Thymus (tissue), 11 donors: ENCODE data around the gene BIRC2. TPM values are rescaled to one million over a fixed set of nuclear protein-coding genes. Genes with fewer than 3 reads are reported as not detected.

Source experiments
- DNase-seq, 9 donors: peaks; one replicate each; pipeline ENCODE4 v3.0.0-alpha.2; 2013; ENCODE audit warnings: low spot score in 9 of 9, low read depth in 6 of 9, missing footprints in 1 of 9
- H3K27ac ChIP-seq, 2 donors: one replicate each; pipeline ENCODE4 v1.5.1; 2013; ENCODE audit warnings: control low read depth in 1 of 2, low read depth in 1 of 2, low read length in 1 of 2, mild to moderate bottlenecking in 1 of 2, moderate library complexity in 1 of 2
- H3K27me3 ChIP-seq, 2 donors: one replicate each; pipeline ENCODE4 v1.5.1; 2013; ENCODE audit warnings: low read length in 1 of 2; ENCODE audit not compliant: control insufficient read depth in 2 of 2, insufficient read depth in 1 of 2
- H3K36me3 ChIP-seq, 2 donors: one replicate each; pipeline ENCODE4 v1.5.1; 2013; ENCODE audit warnings: low read length in 1 of 2, mild to moderate bottlenecking in 1 of 2, moderate library complexity in 1 of 2; ENCODE audit not compliant: control insufficient read depth in 2 of 2, insufficient read depth in 2 of 2
- H3K4me1 ChIP-seq, 2 donors: one replicate each; pipeline ENCODE4 v1.5.1; 2013; ENCODE audit warnings: low read length in 2 of 2; ENCODE audit not compliant: control insufficient read depth in 2 of 2, insufficient read depth in 2 of 2
- H3K4me3 ChIP-seq, 2 donors: one replicate each; pipeline ENCODE4 v1.5.1; 2013; ENCODE audit warnings: low read length in 2 of 2, control low read depth in 1 of 2, mild to moderate bottlenecking in 1 of 2
- H3K9me3 ChIP-seq, 2 donors: one replicate each; pipeline ENCODE4 v1.5.1; 2013; ENCODE audit warnings: low read length in 1 of 2, mild to moderate bottlenecking in 1 of 2; ENCODE audit not compliant: control insufficient read depth in 2 of 2, insufficient read depth in 1 of 2
- WGBS: extraction: QIAGEN DNeasy Blood & Tissue Kit; methylation state at CpG from one replicate; pipeline ENCODE4 v1.1.7; 2013; 5-methylcytosine and 5-hydroxymethylcytosine counted together
- polyA plus RNA-seq: library from polyadenylated mRNA; stranded (reverse); fragments of 200-250 nt; gene quantifications from one replicate; pipeline ENCODE4 v1.2.3, GENCODE V29; 2013
- total RNA-seq: library from RNA; stranded (reverse); fragments of 120-200 nt; gene quantifications from one replicate; pipeline ENCODE4 v1.2.4, GENCODE V29; 2013
- donor health status: healthy.

BIRC2 gene
- total and polyA plus RNA-seq, 2 donors: 95.9 to 127 TPM

DNA sequence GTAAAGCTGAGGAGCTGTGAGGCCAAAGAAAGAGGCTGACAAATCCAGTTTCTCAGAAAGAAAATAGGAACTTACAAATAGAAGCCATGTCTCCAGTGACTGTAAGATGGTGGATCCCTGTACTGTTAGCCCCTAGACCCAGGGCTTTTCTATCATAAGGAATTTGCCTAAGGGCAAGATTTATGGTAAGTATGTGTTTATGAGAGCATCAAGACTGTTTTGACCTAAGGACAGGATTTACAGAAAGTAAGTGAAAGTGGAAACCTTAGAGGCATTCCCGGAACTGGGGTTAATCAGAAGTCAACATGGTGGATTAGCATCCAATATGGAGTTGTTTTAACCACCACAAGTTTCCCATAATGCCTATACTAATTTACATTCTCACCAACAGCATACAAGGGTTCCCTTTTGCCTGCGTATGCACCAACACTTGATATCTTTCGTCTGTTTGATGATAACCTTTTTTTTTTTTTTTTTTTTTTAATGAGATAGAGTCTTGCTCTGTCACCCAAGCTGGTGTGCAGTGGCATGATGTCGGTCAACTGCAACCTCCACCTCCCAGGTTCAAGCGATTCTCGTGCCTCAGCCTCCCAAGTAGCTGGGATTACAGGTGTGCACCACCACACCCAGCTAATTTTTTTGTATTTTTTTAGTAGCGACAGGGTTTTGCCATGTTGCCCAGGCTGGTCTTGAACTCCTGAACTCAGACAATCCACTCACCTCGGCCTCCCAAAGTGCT lies 40.2 kb downstream of the BIRC2 start:
- no peak for DNase-seq
- 94% methylated on average over 8 of the region's 8 CpGs for WGBS
- H3K4me1 ChIP-seq: peaks cover 0 to 13% of the 10 kb centered on the region in 2 donors
- H3K36me3 ChIP-seq: peaks cover 36 to 61% of the 10 kb centered on the region in 2 donors
- no peaks in the 10 kb centered on the region for H3K27me3 ChIP-seq
- no peak overlapping the region for H3K27ac ChIP-seq
- H3K9me3 ChIP-seq: no peaks in the 10 kb centered on the region
- no peak overlapping the region for H3K4me3 ChIP-seq

DNA sequence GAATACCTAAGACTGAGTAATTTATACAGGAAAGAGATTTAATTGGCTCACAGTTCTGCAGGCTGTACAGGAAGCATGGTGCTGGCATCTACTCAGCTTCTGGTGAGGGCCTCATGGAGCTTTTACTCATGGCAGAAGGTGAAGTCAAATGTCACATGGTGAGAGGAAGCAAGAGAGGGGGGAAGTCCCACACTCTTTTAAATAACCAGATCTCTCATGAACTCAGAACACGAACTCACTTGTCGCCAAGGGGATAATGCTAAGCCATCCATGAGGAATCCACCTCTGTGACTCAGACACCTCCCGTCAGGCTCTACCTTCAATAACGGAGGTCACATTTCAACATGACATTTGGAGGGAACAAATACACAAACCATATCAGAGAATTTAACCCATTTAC lies 42.2 kb downstream of the BIRC2 start:
- no peak for DNase-seq
- no peak overlapping the region for H3K27ac ChIP-seq
- 95% methylated on average over 4 of the region's 4 CpGs for WGBS
- H3K9me3 ChIP-seq: no peaks in the 10 kb centered on the region
- H3K27me3 ChIP-seq: no peaks in the 10 kb centered on the region
- peaks cover 50 to 68% of the 10 kb centered on the region in 2 donors for H3K36me3 ChIP-seq
- H3K4me1 ChIP-seq: peaks cover 0 to 12% of the 10 kb centered on the region in 2 donors
- H3K4me3 ChIP-seq: no peak overlapping the region

DNA sequence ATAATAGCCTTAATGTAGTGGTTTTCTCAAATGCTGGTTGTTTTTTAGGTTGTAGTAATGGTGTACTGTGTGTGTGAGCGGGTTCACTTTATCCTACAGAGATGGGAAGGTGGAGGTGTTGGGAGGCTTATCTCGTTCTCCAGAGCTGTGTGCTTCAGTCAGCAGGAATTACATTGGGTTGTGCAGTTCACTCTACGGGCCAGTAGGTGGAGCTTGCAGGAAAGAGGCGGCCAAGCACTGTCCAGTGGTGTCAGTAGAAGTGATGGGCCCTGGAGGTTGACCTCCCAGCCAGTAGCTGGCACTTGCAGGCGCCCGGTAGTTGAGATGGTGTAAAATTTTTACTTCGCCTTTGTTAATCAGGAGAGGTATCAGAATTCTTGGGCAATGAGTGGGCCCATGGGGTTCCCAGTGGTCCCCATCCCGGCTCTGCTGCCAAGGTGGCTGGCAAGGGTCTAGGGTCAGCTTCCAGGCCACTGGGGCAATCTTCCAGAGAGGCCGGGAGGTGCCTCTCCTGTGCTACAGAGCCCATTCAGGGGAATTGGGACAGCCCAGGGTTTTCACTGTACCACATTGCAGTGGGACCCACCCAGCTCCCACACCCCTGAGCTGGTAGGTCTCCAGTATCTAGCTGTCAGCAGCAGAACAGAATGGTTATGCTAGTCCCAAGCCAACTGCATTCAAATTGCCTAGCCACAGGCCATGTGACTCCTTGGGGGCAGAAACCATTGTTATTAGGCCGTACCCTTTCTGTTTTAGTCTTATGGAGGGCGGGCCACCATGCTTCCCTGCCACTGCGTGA lies 43.9 kb downstream of the BIRC2 start:
- 77% methylated on average over 12 of the region's 12 CpGs for WGBS
- no peaks in the 10 kb centered on the region for H3K4me1 ChIP-seq

DNA sequence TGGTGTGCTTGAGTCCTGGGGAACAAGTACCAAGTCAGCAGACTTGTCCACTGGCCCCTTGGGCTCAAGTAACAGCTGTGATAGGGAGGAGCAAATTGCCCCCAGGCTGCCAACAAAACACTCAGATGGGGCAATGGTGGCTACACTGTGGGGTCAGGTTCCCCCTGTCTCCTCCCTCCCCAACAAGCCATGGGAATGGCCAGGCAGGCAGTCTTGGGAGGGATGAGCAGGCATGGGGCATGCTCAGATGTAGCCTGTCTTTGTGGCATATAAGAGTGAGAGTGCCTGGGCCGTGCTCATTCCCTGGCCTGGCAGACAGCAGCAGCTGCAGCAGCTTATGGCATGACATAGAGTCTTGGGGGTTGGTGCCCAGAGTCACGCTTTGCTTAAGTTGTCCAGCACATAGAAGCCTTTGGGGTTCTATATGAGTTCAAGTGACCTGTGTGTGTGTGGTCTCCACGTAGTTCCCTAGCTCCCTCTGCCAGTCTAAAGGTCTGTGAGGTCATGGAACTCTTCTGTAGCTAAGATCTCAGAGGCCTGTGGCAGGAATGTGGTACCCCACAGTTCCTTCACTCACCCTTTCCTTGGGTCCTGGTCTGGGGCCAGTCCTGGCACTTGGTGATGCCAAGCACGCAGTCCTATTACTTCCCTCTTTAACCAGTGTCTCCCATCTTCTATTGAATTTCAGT lies 44.7 kb downstream of the BIRC2 start:
- Histone ChIP-seq H3K4me1 (no peaks in the 10 kb centered on the region), H3K4me3 (no peak overlapping the region), H3K27ac (no peak overlapping the region), H3K36me3 (peaks cover 48 to 74% of the 10 kb centered on the region in 2 donors), H3K27me3 (no peaks in the 10 kb centered on the region), H3K9me3 (no peaks in the 10 kb centered on the region)
- WGBS: 98% methylated on average over 4 of the region's 4 CpGs
- no peak for DNase-seq

More for the DNA sequence above, 43.9 kb downstream of the BIRC2 start:
- peaks cover 45 to 70% of the 10 kb centered on the region in 2 donors for H3K36me3 ChIP-seq
- H3K27ac ChIP-seq: no peak overlapping the region
- DNase-seq: peak in 5 of 9 donors; percentile 23 to 60 (median 31)
- H3K27me3 ChIP-seq: no peaks in the 10 kb centered on the region
- no peak overlapping the region for H3K4me3 ChIP-seq
- no peaks in the 10 kb centered on the region for H3K9me3 ChIP-seq

DNA sequence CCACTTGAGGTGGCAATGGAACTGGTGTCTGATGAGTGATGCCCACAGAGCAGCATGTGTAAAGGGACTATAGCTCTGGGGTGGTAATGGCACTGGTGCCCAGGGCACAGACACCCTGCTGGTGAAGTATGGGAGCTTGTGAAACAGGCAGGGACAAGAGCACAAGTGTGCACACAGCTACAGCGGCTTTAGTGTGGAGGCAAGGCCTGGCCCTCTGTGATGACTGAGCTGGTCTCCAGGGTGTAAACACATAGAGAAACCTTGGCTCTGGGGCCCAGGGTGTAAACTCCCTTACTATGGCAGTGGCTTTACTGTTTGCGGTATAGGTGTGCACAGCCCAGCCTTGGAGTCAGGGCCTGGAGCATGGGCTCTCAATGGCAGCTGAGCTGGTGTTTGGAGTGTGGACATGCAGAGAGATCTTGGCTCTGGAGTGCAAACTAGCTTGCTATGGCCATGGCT lies 46.3 kb downstream of the BIRC2 start:
- H3K4me3 ChIP-seq: no peak overlapping the region
- no peak for DNase-seq
- no peak overlapping the region for H3K27ac ChIP-seq
- no peaks in the 10 kb centered on the region for H3K4me1 ChIP-seq
- WGBS: 99% methylated on average over 2 of the region's 2 CpGs
- no peaks in the 10 kb centered on the region for H3K9me3 ChIP-seq
- H3K27me3 ChIP-seq: no peaks in the 10 kb centered on the region
- H3K36me3 ChIP-seq: peaks cover 40 to 71% of the 10 kb centered on the region in 2 donors

DNA sequence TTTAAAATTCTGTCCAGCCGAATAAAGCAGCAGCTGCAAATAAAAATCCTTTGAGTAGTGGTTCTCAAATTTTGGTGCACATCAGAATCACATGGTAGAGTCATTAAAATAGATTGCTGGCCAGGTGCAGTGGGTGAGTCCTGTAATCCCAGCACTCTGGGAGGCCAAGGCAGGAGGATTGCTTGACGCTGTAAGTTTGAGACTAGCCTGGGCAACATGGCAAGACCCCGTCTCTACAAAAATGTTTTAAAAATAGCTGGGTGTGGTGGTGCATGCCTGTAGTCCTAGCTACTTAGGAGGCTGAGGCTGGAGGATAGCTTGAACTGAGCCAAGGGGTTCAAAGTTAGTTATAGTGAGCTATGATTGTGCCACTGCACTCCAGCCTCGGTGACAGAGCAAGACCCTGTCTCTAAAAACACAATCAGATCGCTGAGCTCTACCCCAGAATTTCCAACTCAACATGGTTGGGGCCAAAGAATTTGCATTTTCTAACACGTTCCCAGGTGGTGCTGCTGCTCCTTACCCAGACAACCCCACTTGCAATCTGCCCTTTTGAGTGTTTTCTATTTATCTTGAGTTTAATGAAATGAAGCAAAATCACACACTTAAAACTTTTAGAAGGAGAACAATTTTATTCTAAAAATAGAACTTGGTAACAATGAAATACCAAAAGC lies 48.8 kb downstream of the BIRC2 start:
- peak overlapping the region in 1 of 2 donors; percentile 11 for H3K27ac ChIP-seq
- WGBS: 97% methylated on average over 6 of the region's 6 CpGs
- no peak for DNase-seq
- H3K4me1 ChIP-seq: no peaks in the 10 kb centered on the region
- no peak overlapping the region for H3K4me3 ChIP-seq
- H3K27me3 ChIP-seq: no peaks in the 10 kb centered on the region
- H3K36me3 ChIP-seq: peaks cover 38 to 78% of the 10 kb centered on the region in 2 donors
- no peaks in the 10 kb centered on the region for H3K9me3 ChIP-seq

DNA sequence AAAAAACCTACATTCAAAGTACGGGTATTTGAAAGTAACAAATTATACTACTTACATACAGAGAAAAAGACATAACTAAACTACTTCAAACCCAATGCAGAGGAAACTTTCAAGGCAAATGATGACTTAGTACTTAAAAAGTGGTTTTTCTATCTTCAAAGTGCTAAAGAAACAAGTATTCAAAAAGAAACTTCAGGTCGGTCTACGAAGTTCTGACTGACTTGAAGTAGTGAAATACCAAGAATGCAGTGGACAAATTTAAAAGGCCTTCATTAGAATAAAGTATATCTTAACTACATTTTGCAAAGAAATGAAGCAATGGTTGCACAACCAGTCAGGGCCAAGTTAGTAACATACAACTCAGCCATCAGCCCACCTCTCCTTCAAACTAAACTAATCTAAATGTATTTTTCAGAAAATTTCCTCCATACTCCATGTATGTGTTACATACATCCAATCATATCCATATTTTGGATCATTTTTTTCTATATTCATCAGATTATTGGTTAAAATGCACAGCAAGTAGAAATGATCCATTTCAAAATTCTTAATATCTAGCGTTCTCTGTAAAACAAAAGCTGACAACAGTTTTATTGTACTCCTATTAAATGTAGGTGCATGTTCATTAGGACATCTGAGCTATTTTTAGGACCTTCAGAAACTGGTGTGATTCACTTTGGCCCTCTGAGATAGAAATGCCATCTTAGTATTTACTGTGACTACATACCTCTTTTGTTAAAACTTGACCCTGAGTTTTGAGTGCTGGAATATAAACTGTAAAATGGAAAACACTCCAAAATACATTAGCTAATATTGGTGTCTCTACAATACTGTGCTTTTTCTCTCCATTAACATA lies 49.9 kb downstream of the BIRC2 start:
- Histone ChIP-seq H3K4me1 (no peaks in the 10 kb centered on the region), H3K27me3 (no peaks in the 10 kb centered on the region), H3K36me3 (peaks cover 30 to 78% of the 10 kb centered on the region in 2 donors), H3K27ac (no peak overlapping the region), H3K9me3 (no peaks in the 10 kb centered on the region), H3K4me3 (no peak overlapping the region)
- no peak for DNase-seq
- 80% methylated on average over 4 of the region's 4 CpGs for WGBS

DNA sequence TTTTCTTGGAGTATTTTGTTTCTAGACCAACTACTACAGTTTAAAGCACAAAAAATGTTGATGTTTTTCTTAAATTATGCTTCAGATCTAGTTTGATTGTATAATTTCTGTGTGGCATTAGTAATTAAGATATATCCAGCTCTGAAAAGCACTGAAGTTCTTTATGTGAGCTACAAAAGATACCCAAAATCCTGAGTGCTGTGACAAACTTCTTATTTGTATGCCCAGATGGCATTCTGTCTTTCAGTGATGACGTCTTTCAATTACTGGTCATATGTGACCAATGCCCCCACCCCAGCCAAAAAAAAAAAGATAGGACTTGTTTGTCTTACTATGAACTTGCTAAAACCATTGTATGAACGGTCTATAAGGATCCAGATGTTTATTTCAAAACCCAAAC lies 51.3 kb downstream of the BIRC2 start:
- no peaks in the 10 kb centered on the region for H3K4me1 ChIP-seq
- WGBS: 95% methylated on average over 2 of the region's 2 CpGs
- DNase-seq: no peak
- no peak overlapping the region for H3K27ac ChIP-seq
- no peaks in the 10 kb centered on the region for H3K27me3 ChIP-seq
- peaks cover 24 to 80% of the 10 kb centered on the region in 2 donors for H3K36me3 ChIP-seq
- H3K9me3 ChIP-seq: no peaks in the 10 kb centered on the region
- H3K4me3 ChIP-seq: no peak overlapping the region
